ENCODE results near the gene ZNF316.

The ZNF316 gene

GRCh38 chr7:6636741-6637543 lies at the start of gene ZNF316:
TSS of gene ZNF316 (plus strand) at chr7:6637318. CDS start at chr7:6642410, 5,092 bp downstream.
- peak; percentile 90 for DNase-seq (ENCODE audit: low spot score)

GRCh38 chr7:6588566-6588965 lies 48.6 kb upstream of the ZNF316 start:
- no peak for DNase-seq (ENCODE audit: low spot score)

GRCh38 chr7:6589151-6589828 lies 47.8 kb upstream of the ZNF316 start:
- no peak for DNase-seq (ENCODE audit: low spot score)

DNA sequence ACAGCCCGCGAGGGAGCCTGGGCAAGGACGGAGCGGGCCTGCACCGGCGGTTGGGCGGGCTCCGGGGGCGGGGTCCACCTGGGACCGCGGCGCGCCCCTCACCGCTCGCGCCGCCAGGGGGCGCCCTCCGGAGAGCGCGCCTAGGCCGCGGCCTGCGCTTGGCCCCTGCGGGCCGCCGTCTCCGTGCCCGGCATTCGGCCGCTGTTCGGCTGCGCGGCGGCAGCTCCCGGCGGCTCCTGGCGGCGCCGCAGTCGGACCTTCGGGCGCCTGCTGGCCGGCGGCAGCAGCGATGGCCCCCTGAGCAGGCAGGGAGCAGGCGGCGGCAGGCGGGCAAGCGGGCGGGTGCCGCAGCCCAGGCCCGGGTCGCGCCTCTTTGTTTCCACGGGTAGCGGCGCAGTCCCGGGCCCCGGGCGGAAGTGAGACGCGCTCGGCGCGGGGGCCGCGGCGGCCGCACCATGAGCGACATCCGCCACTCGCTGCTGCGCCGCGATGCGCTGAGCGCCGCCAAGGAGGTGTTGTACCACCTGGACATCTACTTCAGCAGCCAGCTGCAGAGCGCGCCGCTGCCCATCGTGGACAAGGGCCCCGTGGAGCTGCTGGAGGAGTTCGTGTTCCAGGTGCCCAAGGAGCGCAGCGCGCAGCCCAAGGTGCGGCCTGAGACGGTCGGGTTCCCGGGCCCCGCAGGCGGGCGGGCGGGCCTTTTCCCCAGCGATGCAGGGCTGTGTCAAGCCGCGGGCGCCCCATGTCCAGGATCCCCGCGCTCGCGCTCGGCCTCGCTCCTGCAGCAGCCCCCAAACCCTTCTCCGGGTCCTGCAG lies 47.1 kb upstream of the ZNF316 start, which contains the start of gene INTS15:
Gene INTS15 (plus strand): TSS at position 193 of the 816 bp plus-strand sequence. CDS start 263 bp downstream, at position 456.
- peak; percentile 84 for DNase-seq (ENCODE audit: low spot score)

GRCh38 chr7:6590645-6591110 lies 46.4 kb upstream of the ZNF316 start:
- no peak for DNase-seq (ENCODE audit: low spot score)

DNA sequence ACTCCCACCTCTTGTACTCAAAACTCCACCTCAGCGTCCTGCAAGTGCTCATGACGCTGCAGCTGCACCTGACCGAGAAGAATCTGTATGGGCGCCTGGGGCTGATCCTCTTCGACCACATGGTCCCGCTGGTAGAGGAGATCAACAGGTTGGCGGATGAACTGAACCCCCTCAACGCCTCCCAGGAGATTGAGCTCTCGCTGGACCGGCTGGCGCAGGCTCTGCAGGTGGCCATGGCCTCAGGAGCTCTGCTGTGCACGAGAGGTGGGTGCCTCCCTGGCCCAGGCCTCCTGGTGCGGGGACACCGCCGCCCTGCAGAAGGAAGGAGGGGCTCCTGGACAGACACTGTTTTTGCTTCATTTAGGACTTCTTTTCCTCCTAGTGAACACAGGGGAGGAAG lies 37.0 kb upstream of the ZNF316 start:
- no peak for DNase-seq (ENCODE audit: low spot score)

GRCh38 chr7:6604458-6604857 lies 32.7 kb upstream of the ZNF316 start:
- no peak for DNase-seq (ENCODE audit: low spot score)

- no peak for DNase-seq (ENCODE audit: low spot score)
Measured at GRCh38 chr7:6606866-6607583, 30.1 kb upstream of the ZNF316 start.

GRCh38 chr7:6607651-6608051 lies 29.5 kb upstream of the ZNF316 start:
- no peak for DNase-seq (ENCODE audit: low spot score)

- no peak for DNase-seq (ENCODE audit: low spot score)
Measured at GRCh38 chr7:6608081-6608480, 29.0 kb upstream of the ZNF316 start.

DNA sequence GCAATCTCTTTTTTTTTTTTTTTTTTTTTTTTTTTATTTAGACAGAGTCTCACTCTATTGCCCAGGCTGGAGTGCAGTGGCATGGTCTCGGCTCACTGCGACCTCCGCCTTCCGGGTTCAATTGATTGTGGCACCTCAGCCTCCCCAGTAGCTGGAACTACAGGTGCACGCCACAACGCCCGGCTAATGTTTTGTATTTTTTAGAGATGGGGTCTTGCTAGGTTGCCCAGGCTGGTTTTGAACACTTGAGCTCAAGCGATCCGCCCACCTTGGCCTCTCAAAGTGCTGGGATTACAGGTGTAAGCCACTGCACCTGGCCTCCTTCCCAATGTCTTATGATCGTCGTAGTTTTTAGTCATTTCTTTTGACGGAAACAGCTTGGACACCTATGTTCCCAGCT lies 28.3 kb upstream of the ZNF316 start:
- DNase-seq (ENCODE audit: low spot score) = no peak

GRCh38 chr7:6612819-6613218 lies 24.3 kb upstream of the ZNF316 start:
- no peak for DNase-seq (ENCODE audit: low spot score)

DNA sequence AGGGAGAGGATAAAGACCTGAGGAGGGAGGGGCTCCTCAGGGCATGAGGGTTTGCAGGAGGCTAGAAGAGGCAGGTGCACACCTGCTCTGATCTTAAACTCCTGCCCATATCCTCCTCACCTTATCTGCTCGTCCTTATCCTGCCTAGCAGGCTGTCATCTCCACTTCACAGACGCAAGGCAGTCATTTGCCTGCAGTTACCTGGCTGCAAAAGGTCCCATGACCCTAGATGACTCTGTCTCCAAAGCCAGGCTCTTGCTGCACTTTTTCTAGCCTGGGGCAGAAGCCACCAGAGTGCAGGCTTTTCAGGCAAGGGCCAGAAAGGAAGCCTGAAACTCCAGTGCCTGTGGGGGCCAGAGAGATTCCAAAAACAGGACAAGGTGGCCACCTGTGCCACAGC lies 23.4 kb upstream of the ZNF316 start:
- no peak for DNase-seq (ENCODE audit: low spot score)

GRCh38 chr7:6614953-6615722 lies 22.0 kb upstream of the ZNF316 start, which contains the start of gene ZNF853:
TSS of gene ZNF853 (plus strand) at chr7:6615610. CDS start at chr7:6616175, 565 bp downstream.
- DNase-seq (ENCODE audit: low spot score) = no peak

- no peak for DNase-seq (ENCODE audit: low spot score)
Measured at GRCh38 chr7:6615723-6616555, 21.2 kb upstream of the ZNF316 start.

DNA sequence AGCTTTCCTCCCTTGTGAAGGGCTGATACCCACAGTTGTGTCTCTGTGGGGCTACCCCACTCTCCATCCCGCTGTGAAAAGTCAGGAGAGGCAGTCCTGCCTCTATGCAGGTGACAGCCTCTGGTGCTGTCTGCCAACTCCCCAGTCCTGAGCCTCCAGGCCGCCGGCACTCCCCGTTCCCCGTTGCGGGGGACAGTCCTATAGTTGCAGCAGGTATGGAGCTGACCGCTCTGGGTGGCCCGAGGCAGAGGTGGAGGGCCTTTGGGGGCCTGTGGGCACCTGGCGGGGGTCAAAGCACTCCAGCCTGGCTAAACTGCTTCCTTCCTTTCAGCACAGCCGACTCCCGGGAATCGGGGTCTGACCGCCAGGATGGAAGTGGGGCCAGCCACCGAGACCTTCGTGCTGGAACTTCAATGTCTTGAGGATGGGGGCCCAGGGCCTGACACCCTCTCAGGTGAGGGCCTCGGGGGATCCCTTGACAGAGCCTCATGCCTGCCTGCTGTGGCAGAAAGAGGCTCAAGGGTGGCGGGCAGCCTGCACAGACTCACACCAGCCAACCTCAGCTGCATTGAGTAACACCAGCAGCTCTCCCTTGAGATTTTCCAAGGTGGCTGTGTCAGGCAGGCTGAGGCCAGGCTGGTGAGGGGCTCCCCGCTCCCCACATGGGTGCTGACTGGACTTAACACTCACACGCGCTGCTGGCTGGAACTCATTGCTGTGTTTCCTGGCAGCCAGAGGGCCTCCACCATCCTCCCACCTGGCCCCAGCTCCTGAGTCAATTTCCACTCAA lies 20.1 kb upstream of the ZNF316 start:
- DNase-seq (ENCODE audit: low spot score) = no peak

DNA sequence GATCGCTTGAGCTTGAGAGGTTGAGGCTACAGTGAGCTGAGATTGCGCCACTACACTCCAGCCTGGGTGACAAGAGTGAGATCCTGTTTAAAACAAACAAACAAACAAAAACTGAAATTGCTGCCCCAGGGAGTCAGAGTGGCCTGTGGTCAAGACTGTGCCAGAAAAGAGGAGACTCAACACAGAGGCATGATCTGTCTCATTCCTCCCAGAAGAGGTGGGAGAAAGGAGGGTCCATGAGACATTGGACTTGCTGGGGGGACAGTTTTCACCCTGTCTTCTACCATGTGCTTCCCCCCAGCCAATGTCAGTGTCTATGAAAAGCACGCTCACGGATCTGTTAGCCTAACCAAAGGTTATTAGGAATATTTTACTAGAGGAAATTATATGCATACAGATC lies 18.5 kb upstream of the ZNF316 start:
- DNase-seq (ENCODE audit: low spot score) = no peak

DNA sequence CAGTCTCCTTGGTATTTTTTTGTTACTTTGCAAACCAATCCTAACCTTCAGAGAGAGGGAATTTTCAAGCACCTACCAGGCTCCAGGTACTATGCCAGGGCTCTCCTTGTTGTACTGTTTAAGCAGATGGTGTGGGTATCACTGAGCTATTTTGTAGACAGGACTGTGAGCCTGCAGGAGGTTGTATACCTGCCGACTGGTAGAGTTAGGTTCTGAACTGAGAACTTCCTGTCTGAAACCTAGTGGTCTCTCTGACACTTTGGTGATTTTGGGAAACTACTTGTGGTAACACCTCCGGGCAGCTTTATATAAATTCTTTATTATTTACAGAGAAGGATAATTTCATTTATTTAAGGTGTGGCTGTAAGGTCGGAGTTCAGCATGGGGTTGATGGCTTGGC lies 17.2 kb upstream of the ZNF316 start:
- no peak for DNase-seq (ENCODE audit: low spot score)
